B cell (primary cell): ENCODE measurements around the gene BTBD8.

ENCODE experiments used
- EZH2 ChIP-seq: IDR thresholded peaks from 2 replicates; pipeline ENCODE4 v1.6.1; 2012; ENCODE audit warnings: borderline replicate concordance, low read depth, mild to moderate bottlenecking, moderate library complexity, low read length; ENCODE audit not compliant: insufficient read depth, poor library complexity, severe bottlenecking
- TF ChIP-seq, protein P1 (sequence below): fragments of 200-600 bp; IDR thresholded peaks from one replicate; pipeline ENCODE4 v1.8.0; 2022; ENCODE audit warnings: antibody characterized with exemption, mild to moderate bottlenecking

GRCh38 chr1:92191726-92192125, 111.6 kb downstream of the BTBD8 start:
- TF ChIP-seq, protein P1, sequence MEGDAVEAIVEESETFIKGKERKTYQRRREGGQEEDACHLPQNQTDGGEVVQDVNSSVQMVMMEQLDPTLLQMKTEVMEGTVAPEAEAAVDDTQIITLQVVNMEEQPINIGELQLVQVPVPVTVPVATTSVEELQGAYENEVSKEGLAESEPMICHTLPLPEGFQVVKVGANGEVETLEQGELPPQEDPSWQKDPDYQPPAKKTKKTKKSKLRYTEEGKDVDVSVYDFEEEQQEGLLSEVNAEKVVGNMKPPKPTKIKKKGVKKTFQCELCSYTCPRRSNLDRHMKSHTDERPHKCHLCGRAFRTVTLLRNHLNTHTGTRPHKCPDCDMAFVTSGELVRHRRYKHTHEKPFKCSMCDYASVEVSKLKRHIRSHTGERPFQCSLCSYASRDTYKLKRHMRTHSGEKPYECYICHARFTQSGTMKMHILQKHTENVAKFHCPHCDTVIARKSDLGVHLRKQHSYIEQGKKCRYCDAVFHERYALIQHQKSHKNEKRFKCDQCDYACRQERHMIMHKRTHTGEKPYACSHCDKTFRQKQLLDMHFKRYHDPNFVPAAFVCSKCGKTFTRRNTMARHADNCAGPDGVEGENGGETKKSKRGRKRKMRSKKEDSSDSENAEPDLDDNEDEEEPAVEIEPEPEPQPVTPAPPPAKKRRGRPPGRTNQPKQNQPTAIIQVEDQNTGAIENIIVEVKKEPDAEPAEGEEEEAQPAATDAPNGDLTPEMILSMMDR, result no peak
- no peak for TF ChIP-seq EZH2
